ENCODE data around the gene HDHD2. TPM values are rescaled to one million over a fixed set of nuclear protein-coding genes. Genes with fewer than 3 reads are reported as not detected.

Gene HDHD2
- polyA plus RNA-seq, 12 donors: 16.7 to 31.1 (median 26.7) TPM; not detected in 1

DNA sequence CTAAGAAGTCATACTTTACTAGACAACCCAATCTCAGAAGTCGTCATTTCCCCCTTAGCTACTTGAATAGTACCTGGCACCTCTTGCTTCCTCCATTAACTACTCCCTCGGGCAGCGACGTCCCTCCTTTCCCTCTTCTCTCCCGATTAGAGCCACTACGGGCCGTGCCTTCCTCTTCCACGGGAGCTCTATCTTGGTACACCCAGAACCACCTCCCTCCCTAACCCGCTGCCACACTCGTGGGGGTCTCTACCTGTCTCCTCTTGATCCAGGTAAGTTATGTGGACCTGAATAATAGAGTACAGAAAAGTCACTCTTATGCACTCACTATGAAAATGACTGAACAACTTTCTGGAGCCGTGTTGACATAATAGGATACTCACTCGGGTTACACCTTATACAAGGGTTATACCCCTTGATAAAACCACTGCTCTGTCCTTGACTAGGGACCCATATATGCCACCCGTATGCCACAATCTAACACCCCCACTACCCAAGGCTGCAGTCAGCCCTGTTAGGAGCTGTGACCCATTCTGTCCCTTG, 595 bp upstream of the HDHD2 start:
- no peak for DNase-seq

- peak; percentile 7 for DNase-seq
These were observed 757 bp downstream of the HDHD2 start for GRCh38 chr18:47149457-47150028.

DNA sequence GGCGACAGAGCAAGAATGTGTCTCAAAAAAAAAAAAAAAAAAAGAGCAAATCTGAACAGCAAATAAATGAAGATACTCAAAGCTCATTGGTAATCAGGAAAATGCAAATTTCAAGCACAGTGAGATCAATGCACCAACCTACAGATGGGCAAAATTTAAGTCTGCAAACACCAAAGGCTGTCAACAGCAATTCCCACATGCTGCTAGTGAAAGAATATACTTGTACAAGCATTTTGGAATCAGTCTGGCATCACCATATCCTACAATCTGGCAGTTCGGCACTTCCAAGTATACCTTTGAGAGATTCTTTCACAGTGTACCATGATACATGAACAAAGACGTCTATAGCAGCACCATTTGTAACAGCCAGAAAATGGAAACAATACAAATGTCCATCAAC, 4.1 kb downstream of the HDHD2 start:
- no peak for DNase-seq

DNA sequence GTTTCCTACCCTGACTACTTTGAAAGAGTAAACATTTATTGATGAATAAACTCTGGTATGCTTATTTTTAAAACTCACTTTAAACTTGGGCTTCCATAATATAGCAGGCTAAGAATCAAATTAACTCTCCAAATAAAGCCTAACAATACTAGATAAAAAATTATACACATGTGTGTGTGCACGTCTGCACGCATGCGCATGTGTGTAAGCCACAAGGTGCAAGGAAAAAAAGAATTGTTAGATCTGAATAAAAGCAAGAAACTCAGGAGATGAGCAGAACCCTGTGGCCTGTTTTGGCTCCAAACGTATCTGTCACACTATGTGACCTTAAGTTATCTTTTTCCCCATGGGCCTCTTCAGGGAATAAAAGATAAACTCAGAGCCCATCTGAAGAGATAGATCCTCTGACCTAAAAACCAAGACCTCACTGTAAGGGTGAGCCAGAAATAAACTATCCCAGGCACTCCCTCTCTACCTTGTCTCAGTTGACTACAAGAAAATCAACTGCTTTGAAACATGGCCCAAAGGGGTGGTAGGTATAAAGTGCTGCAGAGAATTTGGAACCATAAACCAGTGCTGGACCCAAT, 6.3 kb downstream of the HDHD2 start:
- no peak for DNase-seq

DNA sequence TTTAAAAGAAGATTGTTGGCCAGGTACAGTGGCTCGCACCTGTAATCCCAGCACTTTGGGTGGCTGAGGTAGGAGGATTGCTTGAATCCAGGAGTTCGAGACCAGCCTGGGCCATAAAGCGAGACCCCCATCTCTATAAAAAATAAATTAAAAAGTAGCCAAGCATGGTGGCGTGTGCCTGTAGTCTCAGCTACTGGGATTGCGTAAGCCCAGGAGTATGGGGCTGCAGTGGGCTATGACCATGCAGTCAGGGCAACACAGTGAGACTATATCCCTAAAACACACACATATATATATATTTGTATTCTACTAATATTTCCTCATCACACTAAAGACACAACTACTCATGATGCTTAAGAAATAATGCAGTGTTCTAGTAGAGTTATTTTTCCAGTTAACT, 7.1 kb downstream of the HDHD2 start:
- no peak for DNase-seq

DNA sequence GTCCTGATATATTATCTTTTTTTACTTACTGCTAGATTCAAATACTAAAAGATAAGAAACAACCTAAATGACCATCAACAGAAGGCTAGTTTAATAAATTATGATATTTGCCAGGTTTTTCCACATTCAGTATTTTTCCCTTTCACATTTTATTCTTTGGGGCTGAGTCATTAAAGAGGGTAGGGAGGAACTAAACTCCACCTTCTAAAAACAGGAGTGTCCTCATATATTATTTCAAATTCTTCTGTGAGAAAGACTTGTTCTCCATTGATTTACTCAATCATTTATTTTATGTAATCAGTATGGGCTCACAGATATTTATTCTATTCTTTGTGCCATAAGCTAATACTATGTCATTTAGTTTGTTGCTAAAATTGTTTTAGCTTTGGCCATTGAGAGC, 9.0 kb downstream of the HDHD2 start:
- no peak for DNase-seq

DNA sequence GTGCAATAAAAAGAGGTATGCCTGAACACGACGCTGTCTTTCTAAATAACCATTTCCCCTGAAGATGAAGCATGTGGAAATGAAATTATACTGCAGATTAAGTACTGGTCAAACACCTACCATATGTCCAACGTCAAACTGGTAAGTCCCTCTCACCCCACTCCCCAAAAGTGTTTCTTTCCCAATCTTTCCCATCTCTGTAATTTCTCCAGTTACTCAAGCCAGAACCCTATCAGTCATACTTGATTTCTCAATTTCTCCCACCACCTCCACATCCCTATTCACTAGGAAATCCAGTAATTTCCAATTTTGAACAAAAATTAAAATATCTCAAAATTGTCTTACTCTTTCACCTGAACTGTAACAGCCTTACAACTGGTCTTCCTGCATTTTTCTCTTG, 29.2 kb downstream of the HDHD2 start:
- DNase-seq: no peak

DNA sequence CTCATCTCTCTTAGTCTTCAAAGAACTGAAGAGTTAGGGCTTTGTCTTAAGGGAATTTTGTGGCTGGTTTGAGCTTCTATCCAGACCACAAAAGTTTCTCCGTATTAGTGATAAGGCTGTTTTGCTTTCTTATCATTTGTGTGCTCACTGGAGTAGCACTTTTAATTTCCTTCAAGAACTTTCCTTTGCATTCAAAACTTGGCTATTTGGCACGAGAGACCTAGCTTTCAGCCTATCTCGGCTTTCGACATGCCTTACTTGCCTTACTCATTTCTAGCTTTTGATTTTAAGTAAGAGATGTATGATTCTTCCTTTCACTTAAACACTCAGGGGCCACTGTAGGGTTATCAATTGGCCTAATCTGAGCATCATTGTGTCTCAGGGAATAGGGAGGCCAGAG, 29.9 kb downstream of the HDHD2 start:
- DNase-seq: no peak

GRCh38 chr18:47118981-47119380, 31.3 kb downstream of the HDHD2 start:
- DNase-seq: no peak

DNA sequence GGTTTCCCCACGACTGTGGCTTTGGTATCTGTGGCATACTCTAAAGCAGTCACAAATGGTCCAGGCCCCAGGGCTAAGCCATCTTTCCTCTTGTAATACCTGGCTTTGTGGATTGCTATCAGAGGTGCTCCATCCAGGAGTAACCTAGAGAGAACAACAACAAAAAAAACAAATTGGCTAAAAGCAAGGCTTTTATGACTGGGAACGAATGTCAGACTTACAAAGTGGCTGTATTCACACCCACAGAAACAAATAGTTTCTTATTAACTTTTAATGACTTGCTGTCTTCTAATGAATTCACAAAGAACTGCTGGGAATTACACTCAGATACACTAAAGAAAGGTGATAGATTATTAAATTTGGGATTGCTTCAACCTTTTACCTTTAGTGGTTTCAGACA, 35.1 kb downstream of the HDHD2 start:
- DNase-seq: no peak

- no peak for DNase-seq
These were observed 36.3 kb downstream of the HDHD2 start for GRCh38 chr18:47113796-47114540.

GRCh38 chr18:47110492-47111274, 39.6 kb downstream of the HDHD2 start:
- DNase-seq: no peak

GRCh38 chr18:47109720-47110119, 40.6 kb downstream of the HDHD2 start:
- no peak for DNase-seq

DNA sequence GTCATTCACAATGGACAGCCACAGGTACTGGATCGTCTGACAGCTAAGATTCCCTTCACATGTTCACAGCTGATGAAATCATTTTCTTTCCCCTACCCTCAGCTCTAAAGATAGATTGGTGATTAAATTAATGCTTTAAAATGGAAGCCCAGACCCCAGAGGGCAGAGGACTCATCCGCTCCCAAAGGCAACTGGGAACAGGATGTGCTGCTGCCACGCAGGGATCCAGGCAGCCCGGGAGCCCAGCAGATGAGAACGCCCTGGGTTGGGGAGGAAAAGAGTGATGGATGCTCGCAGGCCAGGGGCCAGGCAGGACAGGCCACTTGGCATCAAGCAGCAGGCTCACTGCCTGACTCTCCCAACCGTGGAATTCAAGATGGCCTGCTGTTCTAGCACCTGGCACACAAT, 41.3 kb downstream of the HDHD2 start:
- DNase-seq: no peak

DNA sequence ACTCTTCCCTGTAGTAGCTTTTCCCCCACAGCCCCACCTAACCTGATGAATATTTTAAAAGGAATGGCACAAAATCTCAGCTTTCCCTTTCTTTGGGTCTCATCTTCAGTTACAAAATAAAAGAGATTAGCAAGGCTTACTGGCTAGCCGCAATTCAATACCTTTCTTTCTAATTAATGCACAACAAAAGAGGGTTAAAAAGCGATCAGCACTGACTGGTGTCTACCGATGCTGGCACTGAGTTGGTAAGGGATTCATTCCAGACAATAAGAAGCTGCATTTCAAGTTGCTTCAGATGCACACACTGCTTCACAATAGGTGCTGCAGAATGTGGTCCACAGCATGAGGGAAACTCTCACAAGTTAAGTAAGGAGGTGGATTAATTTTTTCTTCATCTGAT, 41.9 kb downstream of the HDHD2 start:
- no peak for DNase-seq

DNA sequence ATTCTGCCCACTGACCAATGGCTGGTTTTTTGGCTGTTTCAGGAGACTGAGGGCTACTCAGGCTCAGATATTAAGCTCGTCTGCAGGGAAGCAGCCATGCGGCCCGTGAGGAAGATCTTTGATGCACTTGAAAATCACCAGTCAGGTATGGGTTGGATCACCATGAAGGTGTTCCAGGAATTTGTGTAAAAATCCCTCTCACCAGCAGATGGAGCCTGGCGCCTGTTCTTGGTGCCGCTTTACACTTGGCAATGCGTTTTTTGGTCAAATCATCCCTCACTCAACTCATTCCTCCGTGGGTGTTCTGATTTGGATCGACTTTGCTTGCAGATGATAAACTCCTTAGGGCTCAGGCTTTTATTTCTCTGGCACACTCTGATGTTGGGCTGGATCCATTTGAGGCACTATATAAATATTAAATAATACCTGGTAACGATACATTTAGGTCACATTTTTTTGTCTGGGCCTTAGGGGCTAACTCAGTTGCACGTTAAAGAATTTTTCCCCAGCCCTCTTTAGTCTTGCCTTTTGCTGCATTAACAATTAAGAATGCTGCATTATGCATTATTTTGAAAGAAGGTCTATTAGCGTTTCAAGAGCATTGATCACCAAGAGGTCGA, 50.0 kb downstream of the HDHD2 start:
- peak; percentile 34 for DNase-seq

- DNase-seq: no peak
These were observed 54.5 kb downstream of the HDHD2 start for GRCh38 chr18:47095810-47096209.

DNA sequence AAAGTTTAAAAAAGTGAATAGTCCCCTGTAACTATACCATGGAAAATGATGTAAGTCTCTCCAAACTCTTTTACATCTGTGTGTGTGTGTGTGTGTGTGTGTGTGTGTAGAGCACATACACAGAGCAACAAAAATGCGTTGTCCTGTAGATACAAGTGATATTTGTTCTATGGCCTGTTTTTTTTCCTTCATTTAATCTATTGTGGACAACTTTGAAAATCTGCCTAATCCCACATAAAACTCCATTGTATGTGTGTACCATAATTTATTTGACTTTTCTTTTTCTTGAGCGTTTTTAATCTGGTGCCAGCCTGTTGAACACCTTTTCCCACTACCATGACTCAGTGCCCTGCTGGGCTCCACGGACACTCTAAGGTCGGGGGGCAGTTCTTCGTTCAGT, 62.6 kb downstream of the HDHD2 start:
- DNase-seq: no peak

DNA sequence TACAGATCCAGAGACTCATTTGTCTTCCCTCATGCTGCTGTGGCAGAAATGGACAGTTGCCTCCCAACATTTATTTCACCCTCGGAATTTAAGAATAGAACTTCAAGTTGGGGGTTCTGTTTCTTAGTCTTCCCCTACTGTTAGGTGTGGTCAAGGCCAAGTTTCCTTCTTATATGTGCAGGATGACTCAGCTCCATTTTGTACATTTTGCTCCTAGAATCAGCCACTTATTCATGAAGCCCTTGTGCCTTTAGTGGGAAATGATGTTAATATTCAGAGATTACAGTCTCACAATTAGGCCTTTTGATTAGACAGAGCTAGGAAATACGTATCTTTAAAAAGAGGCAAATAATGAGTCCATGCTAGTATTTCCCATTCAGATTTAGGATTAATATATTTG, 68.7 kb downstream of the HDHD2 start:
- DNase-seq: no peak

- no peak for DNase-seq
These were observed 69.4 kb downstream of the HDHD2 start for GRCh38 chr18:47080872-47081271.

- no peak for DNase-seq
These were observed 73.2 kb downstream of the HDHD2 start for GRCh38 chr18:47077111-47077510.
